Activated CD4-positive, alpha-beta T cell treated with anti-CD3 and anti-CD28 coated beads, Interleukin-2, amount 50 U/mL, for 1 hour (primary cell): ENCODE data around the gene SGCD.

ENCODE experiments used
- DNase-seq: peaks from one replicate; pipeline ENCODE4 v3.0.0-alpha.2; 2020

Gene SGCD

GRCh38 chr5:156812959-156813358 is 486.0 kb downstream of the SGCD start:
- DNase-seq = no peak

GRCh38 chr5:156815988-156816599 is 489.1 kb downstream of the SGCD start:
- DNase-seq = no peak
